Choroid plexus epithelial cell (primary cell): ENCODE results near the gene EDNRA.
A peak's percentile ranks its signal among the peaks of the same experiment; 100 is the strongest.

ENCODE experiments used
- DNase-seq: peaks from one replicate; pipeline ENCODE4 v3.0.0-alpha.2; 2010; ENCODE audit warnings: low read depth
- H3K4me3 ChIP-seq: 2 replicates; pipeline ENCODE4 v1.5.1; 2011; ENCODE audit warnings: low read depth, mild to moderate bottlenecking, control low read depth, low read length, moderate library complexity
- TF ChIP-seq, protein P1 (sequence below): conservative IDR thresholded peaks from 2 replicates; pipeline ENCODE4 v1.5.1; 2011; ENCODE audit warnings: low read depth, mild to moderate bottlenecking, control low read depth, inconsistent platforms, low read length, moderate library complexity

EDNRA gene

GRCh38 chr4:147571036-147571770, 90.3 kb downstream of the EDNRA start:
- TF ChIP-seq, protein P1, sequence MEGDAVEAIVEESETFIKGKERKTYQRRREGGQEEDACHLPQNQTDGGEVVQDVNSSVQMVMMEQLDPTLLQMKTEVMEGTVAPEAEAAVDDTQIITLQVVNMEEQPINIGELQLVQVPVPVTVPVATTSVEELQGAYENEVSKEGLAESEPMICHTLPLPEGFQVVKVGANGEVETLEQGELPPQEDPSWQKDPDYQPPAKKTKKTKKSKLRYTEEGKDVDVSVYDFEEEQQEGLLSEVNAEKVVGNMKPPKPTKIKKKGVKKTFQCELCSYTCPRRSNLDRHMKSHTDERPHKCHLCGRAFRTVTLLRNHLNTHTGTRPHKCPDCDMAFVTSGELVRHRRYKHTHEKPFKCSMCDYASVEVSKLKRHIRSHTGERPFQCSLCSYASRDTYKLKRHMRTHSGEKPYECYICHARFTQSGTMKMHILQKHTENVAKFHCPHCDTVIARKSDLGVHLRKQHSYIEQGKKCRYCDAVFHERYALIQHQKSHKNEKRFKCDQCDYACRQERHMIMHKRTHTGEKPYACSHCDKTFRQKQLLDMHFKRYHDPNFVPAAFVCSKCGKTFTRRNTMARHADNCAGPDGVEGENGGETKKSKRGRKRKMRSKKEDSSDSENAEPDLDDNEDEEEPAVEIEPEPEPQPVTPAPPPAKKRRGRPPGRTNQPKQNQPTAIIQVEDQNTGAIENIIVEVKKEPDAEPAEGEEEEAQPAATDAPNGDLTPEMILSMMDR = no peak
- no peak overlapping the region for H3K4me3 ChIP-seq
- DNase-seq = no peak

GRCh38 chr4:147576084-147576483, 95.2 kb downstream of the EDNRA start:
- TF ChIP-seq, protein P1 = no peak
- DNase-seq = no peak
- H3K4me3 ChIP-seq = no peak overlapping the region

DNA sequence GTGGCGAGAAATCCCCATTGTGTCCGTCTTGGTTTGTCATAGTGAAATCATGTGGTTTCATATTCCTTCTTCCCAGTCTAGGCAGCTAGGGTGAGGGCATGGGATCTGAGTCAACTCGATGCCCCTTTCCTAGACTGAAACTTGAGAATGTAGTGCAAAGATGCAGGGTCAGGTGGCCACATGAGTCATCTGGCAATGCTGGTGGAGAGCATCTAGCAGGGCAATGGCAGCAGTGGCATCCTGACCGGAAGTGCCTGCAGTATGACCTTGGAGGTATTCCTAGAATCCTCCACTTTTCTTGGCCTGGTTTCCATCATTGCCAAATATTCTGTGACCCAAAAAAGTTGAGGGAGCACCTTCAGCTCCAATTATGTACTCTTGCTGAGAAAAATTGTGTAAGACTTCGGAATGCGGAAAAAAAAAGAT, 97.2 kb downstream of the EDNRA start:
- peak; percentile 96 for DNase-seq
- no peak overlapping the region for H3K4me3 ChIP-seq
- TF ChIP-seq, protein P1 = no peak

- no peak overlapping the region for H3K4me3 ChIP-seq
- no peak for DNase-seq
- TF ChIP-seq, protein P1 = no peak
These were observed 97.7 kb downstream of the EDNRA start for GRCh38 chr4:147578593-147578992.

DNA sequence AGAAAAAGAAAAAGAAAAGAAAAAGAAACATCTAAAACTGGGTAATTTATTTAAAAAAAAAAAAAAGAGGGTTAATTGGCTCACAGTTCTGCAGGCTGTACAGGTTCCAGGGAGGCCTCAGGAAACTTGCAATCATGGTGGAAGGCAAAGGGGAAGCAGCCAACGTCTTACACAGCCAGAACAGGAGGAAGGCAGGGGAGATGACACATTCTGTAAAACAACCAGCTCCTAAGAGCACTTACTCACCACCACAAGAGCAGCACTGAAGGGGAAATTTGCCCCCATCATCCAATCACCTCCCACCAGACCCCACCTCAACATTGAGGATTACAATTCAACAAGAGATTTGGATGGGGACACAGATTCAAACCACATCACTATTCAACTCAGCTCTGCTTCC, 99.5 kb downstream of the EDNRA start:
- DNase-seq = peak; percentile 50
- no peak overlapping the region for H3K4me3 ChIP-seq
- TF ChIP-seq, protein P1 = no peak

DNA sequence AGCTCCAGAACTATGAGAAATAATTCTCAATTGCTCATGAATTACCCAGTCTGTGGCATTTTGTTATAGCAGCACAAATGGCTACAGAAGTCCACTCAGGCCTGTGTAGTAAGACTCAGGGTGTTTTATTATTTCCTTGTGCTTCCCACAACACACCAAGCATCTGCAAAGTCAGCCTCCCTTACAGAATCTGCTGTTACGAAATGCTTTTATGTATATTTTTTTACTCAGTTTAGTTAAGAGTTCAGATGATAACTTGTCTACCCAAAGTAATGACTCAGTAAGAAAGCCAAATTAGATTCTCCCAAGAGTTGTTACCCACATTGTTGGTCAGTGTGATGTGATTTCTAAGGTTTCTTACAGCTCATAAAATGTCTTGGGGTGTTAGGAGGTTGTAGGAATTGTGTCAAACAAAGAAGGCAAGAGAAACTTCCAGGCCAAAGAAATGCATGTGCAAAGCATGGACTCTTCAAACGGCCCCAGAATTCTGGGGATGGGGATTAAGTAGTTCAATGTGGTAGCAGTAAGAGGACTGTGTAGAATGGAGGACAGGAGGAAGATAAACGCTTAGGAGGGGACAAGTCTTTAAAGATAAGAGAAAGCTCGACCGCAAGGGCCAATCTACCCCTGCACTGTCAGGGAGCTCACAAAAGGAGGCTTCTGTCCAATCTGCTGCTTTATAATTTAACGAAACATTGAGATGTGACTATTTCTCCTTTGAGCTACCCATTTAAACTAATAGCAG, 100.9 kb downstream of the EDNRA start:
- TF ChIP-seq, protein P1 = no peak
- DNase-seq = peak; percentile 88

More for the DNA sequence above, 100.9 kb downstream of the EDNRA start:
- no peak overlapping the region for H3K4me3 ChIP-seq
